ENCODE data around the gene TOX2.

DNA sequence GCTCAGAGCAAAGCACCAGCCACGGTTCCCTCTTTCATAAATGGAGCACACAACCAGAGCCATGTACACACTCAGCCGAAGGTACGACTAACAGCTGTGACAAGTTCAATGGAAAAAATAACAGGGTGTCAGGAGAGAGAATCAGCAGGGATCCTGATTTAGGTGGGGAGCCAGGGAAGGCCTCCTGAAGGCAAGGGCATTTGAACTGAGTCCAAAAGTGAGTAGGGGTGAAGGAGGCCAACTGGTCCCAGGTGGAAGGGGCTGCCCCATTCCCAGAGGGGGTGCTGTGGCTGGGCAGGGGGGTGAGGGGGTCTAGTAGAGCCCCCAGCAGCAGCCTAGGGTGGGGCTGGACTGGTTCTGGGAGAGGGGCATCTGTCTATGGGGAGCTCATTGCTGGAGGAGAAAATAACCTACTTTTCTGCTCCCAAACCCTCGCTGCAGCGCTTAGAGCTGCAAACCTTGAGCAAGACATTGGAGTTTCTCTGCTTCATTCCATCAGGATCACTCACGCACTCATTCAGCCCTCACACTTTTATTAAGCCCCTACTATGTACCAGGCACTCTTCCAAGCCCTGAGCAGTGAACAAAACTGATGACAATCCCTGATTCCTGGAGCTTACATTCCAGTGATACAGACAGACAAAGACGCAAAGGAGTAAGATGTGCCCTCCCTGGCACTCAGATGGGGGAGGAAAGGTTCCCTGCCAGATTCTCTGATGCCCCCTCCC is 113.5 kb downstream of the TOX2 start:
- TF ChIP-seq, protein P1, sequence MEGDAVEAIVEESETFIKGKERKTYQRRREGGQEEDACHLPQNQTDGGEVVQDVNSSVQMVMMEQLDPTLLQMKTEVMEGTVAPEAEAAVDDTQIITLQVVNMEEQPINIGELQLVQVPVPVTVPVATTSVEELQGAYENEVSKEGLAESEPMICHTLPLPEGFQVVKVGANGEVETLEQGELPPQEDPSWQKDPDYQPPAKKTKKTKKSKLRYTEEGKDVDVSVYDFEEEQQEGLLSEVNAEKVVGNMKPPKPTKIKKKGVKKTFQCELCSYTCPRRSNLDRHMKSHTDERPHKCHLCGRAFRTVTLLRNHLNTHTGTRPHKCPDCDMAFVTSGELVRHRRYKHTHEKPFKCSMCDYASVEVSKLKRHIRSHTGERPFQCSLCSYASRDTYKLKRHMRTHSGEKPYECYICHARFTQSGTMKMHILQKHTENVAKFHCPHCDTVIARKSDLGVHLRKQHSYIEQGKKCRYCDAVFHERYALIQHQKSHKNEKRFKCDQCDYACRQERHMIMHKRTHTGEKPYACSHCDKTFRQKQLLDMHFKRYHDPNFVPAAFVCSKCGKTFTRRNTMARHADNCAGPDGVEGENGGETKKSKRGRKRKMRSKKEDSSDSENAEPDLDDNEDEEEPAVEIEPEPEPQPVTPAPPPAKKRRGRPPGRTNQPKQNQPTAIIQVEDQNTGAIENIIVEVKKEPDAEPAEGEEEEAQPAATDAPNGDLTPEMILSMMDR (IDR thresholded peaks at IDR 0.05; ENCODE audit: low read depth, low read length), result no peak
- no peak for TF ChIP-seq POLR2A (IDR thresholded peaks at IDR 0.05; ENCODE audit: extremely low read depth, insufficient read length)
